NCI-H460 (cell line): ENCODE data around the gene LRFN3. TPM values are rescaled to one million over a fixed set of nuclear protein-coding genes. Genes with fewer than 3 reads are reported as not detected.
"Not testable (repeated sequence)": the region's sequence is repeated elsewhere in the genome, so short reads cannot be mapped to it uniquely, and the experiment has no call there.

Experiments used
- DNase-seq: peaks from one replicate; pipeline ENCODE4 v3.0.0-alpha.2; 2016; ENCODE audit warnings: low read depth; ENCODE audit errors: extremely low read depth
- total RNA-seq: library from RNA; depleted of rRNA; stranded (reverse); fragments of >200 nt; shearing (Covaris generic); gene quantifications from 2 replicates; pipeline ENCODE4 v1.2.3, GENCODE V29; 2014

The LRFN3 gene
- total RNA-seq, 1 experiment from 2014 or later, result 3.5 TPM

GRCh38 chr19:35904311-35905068 lies 31.7 kb upstream of the LRFN3 start:
- DNase-seq, result no peak

- DNase-seq, result no peak
Observed at GRCh38 chr19:35905178-35905727, 30.9 kb upstream of the LRFN3 start.

- no peak for DNase-seq
Observed at GRCh38 chr19:35907377-35907745, 28.8 kb upstream of the LRFN3 start.

GRCh38 chr19:35908010-35908441 lies 28.1 kb upstream of the LRFN3 start, which contains the start of gene TYROBP:
TYROBP (minus strand) TSS chr19:35908295; CDS start chr19:35908228, 67 bp downstream.
- no peak for DNase-seq

- no peak for DNase-seq
Observed at GRCh38 chr19:35908973-35909683, 27.0 kb upstream of the LRFN3 start.

GRCh38 chr19:35909684-35910035 lies 26.5 kb upstream of the LRFN3 start:
- DNase-seq, result no peak

- not testable (repeated sequence) for DNase-seq
Observed at GRCh38 chr19:35910355-35910754, 25.8 kb upstream of the LRFN3 start.

- no peak for DNase-seq
Observed at GRCh38 chr19:35911173-35911572, 25.0 kb upstream of the LRFN3 start.

GRCh38 chr19:35911790-35912189 lies 24.4 kb upstream of the LRFN3 start:
- no peak for DNase-seq

GRCh38 chr19:35913589-35913988 lies 22.6 kb upstream of the LRFN3 start:
- DNase-seq, result no peak

- no peak for DNase-seq
Observed at GRCh38 chr19:35915443-35915842, 20.7 kb upstream of the LRFN3 start.

- DNase-seq, result no peak
Observed at GRCh38 chr19:35919306-35919705, 16.9 kb upstream of the LRFN3 start.

GRCh38 chr19:35921012-35921411 lies 15.2 kb upstream of the LRFN3 start:
- no peak for DNase-seq

- DNase-seq, result no peak
Observed at GRCh38 chr19:35925501-35925900, 10.7 kb upstream of the LRFN3 start.

- no peak for DNase-seq
Observed at GRCh38 chr19:35928507-35928906, 7.7 kb upstream of the LRFN3 start.

GRCh38 chr19:35929876-35930275 lies 6.3 kb upstream of the LRFN3 start:
- DNase-seq, result no peak

- peak; percentile 99 for DNase-seq
Observed at GRCh38 chr19:35931161-35931873, 4.9 kb upstream of the LRFN3 start.

GRCh38 chr19:35931874-35932202 lies 4.3 kb upstream of the LRFN3 start:
- DNase-seq, result no peak

- DNase-seq, result no peak
Observed at GRCh38 chr19:35932291-35932936, 3.8 kb upstream of the LRFN3 start.

- no peak for DNase-seq
Observed at GRCh38 chr19:35936738-35937268, 629 bp downstream of the LRFN3 start.
